Adrenal gland (tissue), 12 donors: ENCODE data around the gene RAP1GAP2. TPM values are rescaled to one million over a fixed set of nuclear protein-coding genes. Genes with fewer than 3 reads are reported as not detected.

ENCODE experiments used
- DNase-seq, 7 donors: peaks; one replicate each; pipeline ENCODE4 v3.0.0-alpha.2; 2019 to 2020
- H3K27ac ChIP-seq, 5 donors: fragments of 200-600 bp; sonication (generic) in 4 of 5; 1 replicate in 3 of 5; 2 replicates in 2 of 5; pipeline versions ENCODE4 v1.5.1 to v1.8.0; 2016 to 2020; ENCODE audit warnings: mild to moderate bottlenecking in 1 of 5
- H3K27me3 ChIP-seq: fragments of 200-600 bp; 2 replicates; pipeline ENCODE4 v1.8.0; 2021
- H3K36me3 ChIP-seq, 2 donors: fragments of 200-600 bp; replicated peaks in 1 of 2; 1 replicate in 1 of 2; 2 replicates in 1 of 2; pipeline versions ENCODE4 v1.5.1 to v1.8.0; 2018 to 2022
- H3K4me1 ChIP-seq, 2 donors: fragments of 200-600 bp; replicated peaks in 1 of 2; 1 replicate in 1 of 2; 2 replicates in 1 of 2; pipeline versions ENCODE4 v1.5.1 to v1.8.0; 2018 to 2021
- H3K4me3 ChIP-seq, 4 donors: fragments of 200-600 bp; sonication (generic) in 3 of 4; one replicate each; pipeline ENCODE4 v1.5.1; 2016 to 2018
- H3K9me3 ChIP-seq, 3 donors: fragments of 200-600 bp; sonication (generic) in 1 of 3; replicated peaks in 1 of 3; 1 replicate in 2 of 3; 2 replicates in 1 of 3; pipeline versions ENCODE4 v1.5.1 to v1.8.0; 2016 to 2021
- POLR2A ChIP-seq, 2 donors: fragments of 450-650 bp; IDR thresholded peaks; one replicate each; pipeline ENCODE4 v1.6.1; 2017; ENCODE audit warnings: antibody characterized with exemption in 2 of 2, mild to moderate bottlenecking in 2 of 2, moderate library complexity in 1 of 2
- WGBS, 4 donors: extraction: QIAGEN DNeasy Blood & Tissue Kit in 2 of 4; methylation state at CpG; one replicate each; pipeline versions ENCODE4 v1.1.5 to v1.1.7; 2013 to 2017; 5-methylcytosine and 5-hydroxymethylcytosine counted together
- intact Hi-C, 2 donors: fragments of 100-400 bp; cut with DNase I; formaldehyde crosslinking; loops; one replicate each; pipeline versions ENCODE4 v1.14.1 to v1.15.0; 2022 to 2023
- polyA plus RNA-seq, 3 donors: library from polyadenylated mRNA; stranded (reverse); fragments of 200-250 nt in 2 of 3; fragments of 350-450 nt in 1 of 3; fragmentation: Illumina TruSeq in 1 of 3; extraction: RNeasy Lipid Tissue Mini Kit (QIAGEN cat#74804) in 1 of 3; gene quantifications; one replicate each; pipeline ENCODE4 v1.2.3, GENCODE V29; 2013 to 2014
- total RNA-seq, 9 donors: library from RNA; depleted of rRNA in 4 of 9; stranded (reverse); fragments of >200 nt in 4 of 9; fragments of 120-200 nt in 1 of 9; fragmentation: NEBNext Ultra II Directional in 1 of 9; extraction: Animal tissue kit (Norgen Biotek cat#: 25700) in 1 of 9; gene quantifications; one replicate each; pipeline versions ENCODE4 v1.1.0 to v1.2.4, GENCODE V29; 2013 to 2023
- TF ChIP-seq, protein P1 (sequence below), 6 experiments: fragments of 450-650 bp in 4 of 6; fragments of 200-600 bp in 2 of 6; sonication (generic) in 1 of 6; IDR thresholded peaks; 1 replicate in 5 of 6; 2 replicates in 1 of 6; pipeline versions ENCODE4 v1.5.1 to v1.8.0; 2016 to 2021; ENCODE audit warnings: antibody characterized with exemption in 6 of 6, mild to moderate bottlenecking in 2 of 6, moderate library complexity in 1 of 6
- donor health status: healthy with polysubstance abuse.
- donor health status: Bipolar disorder and iron deficiency.
- donor health status: DM: yes; HTN: yes; CAD: no.
- donor health status: DM: no; HTN: no; CAD: no.
- donor health status: DM: no; HTN: no; CAD: no.
- donor health status: DM: yes; HTN: yes; CAD: no.

The RAP1GAP2 gene
- total and polyA plus RNA-seq, 12 donors = 4.2 to 20.4 (median 6.9) TPM

DNA sequence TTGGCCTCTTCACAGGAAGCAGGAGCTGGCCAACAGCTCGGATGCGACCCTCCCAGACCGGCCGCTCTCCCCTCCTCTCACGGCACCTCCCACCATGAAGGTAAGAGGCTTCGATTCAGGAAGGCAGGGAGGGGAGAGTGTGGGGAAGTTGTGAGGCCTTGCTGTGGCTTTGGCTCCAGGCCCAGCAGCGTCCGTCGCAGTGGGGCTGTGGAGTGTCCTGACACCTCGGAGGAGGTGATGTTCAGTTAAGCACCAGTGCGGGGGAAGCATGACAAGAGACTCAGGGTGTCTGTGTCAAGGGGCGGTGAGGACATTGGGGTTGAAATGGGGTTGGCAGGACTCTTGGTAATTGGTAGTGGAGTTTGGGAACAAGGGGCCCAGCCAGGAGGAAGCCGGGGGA lies 109.0 kb downstream of the RAP1GAP2 start:
- Histone ChIP-seq H3K36me3 (no peaks in the 10 kb centered on the region), H3K4me1 (no peaks in the 10 kb centered on the region), H3K4me3 (no peak overlapping the region), H3K9me3 (no peaks in the 10 kb centered on the region), H3K27ac (peak overlapping the region in 1 of 5 donors; percentile 10), H3K27me3 (no peaks in the 10 kb centered on the region)
- WGBS, 4 donors = 53 to 73% (median 65%) methylated on average over 13 of the region's 13 CpGs
- TF ChIP-seq, protein P1, sequence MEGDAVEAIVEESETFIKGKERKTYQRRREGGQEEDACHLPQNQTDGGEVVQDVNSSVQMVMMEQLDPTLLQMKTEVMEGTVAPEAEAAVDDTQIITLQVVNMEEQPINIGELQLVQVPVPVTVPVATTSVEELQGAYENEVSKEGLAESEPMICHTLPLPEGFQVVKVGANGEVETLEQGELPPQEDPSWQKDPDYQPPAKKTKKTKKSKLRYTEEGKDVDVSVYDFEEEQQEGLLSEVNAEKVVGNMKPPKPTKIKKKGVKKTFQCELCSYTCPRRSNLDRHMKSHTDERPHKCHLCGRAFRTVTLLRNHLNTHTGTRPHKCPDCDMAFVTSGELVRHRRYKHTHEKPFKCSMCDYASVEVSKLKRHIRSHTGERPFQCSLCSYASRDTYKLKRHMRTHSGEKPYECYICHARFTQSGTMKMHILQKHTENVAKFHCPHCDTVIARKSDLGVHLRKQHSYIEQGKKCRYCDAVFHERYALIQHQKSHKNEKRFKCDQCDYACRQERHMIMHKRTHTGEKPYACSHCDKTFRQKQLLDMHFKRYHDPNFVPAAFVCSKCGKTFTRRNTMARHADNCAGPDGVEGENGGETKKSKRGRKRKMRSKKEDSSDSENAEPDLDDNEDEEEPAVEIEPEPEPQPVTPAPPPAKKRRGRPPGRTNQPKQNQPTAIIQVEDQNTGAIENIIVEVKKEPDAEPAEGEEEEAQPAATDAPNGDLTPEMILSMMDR (IDR thresholded peaks at IDR 0.05) = no peak
- TF ChIP-seq POLR2A (IDR thresholded peaks at IDR 0.05) = no peak
- intact Hi-C loops = no loop called here
- DNase-seq = no peak

DNA sequence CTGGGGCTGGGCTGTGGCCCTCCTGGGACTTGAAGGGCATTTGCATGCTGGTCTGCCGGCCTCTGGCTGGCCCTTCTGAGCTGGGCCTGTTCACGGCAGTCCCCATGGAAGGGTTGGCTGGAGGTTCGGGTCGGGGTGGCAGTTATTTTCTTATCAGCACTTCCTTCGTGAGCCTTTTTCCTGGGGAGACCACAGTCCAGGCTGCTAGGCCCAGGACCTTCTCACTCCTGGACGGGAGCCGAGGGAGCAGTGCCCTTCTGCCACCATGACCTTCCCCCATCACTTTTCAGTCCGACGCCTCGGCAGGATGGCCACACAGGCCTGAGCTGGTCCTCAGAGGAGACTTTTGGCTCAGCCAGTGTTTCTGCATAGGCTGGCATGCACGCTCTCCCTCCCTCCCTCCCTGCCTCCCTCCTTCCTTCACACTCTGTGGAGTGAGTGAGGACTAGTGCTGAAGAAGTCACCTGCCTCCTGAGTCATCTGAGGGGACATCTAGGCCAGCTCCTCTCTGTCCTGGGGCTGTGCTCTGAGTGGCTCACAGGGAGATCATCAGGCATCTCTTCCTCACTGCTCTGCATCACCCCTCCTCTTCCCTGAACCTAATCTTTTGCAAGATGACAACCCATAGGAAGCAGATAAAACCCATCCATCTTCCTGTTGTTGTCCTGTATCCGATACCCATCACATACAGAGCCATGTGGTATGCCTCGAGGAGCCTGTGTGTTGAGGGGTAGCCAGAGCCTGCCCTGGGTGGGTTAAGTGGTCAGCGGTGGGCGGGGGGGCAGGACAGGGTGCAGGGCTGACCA lies 109.7 kb downstream of the RAP1GAP2 start:
- Histone ChIP-seq H3K4me1 (no peaks in the 10 kb centered on the region), H3K9me3 (no peaks in the 10 kb centered on the region), H3K4me3 (no peak overlapping the region), H3K27ac (peak overlapping the region in 1 of 5 donors; percentile 10), H3K27me3 (no peaks in the 10 kb centered on the region), H3K36me3 (no peaks in the 10 kb centered on the region)
- TF ChIP-seq, protein P1 (IDR thresholded peaks at IDR 0.05) = no peak
- no peak for TF ChIP-seq POLR2A (IDR thresholded peaks at IDR 0.05)
- DNase-seq = no peak
- 70 to 84% (median 77%) methylated on average over 11 to 15 of the region's 15 CpGs for WGBS, 4 donors
- intact Hi-C loops = no loop called here

DNA sequence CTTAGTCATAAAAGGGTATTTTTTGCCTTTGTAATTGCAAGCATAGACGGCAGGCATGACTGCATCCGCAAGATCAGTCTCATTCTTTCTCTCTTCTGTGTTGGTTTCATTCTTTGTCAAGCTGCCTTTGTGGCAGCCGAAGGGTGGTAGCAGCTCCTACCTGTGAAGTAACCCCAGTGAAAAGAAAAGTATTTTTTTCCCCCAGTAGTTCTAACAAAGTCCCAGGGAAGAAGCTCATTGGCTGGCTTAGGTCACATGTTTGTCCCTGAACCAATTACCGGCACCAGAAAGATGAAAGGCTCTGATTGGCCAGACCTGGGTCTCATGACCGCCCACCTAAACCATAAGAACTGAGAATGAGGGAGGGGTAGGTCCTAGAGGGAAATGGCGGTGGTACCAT lies 110.7 kb downstream of the RAP1GAP2 start:
- no peak overlapping the region for H3K4me3 ChIP-seq
- H3K27ac ChIP-seq = no peak overlapping the region
- H3K36me3 ChIP-seq = no peaks in the 10 kb centered on the region
- intact Hi-C loops = no loop called here
- H3K27me3 ChIP-seq = no peaks in the 10 kb centered on the region
- WGBS, 4 donors = 88 to 92% (median 90%) methylated on average over 5 to 6 of the region's 6 CpGs
- no peaks in the 10 kb centered on the region for H3K9me3 ChIP-seq
- no peak for DNase-seq
- no peaks in the 10 kb centered on the region for H3K4me1 ChIP-seq
- TF ChIP-seq POLR2A (IDR thresholded peaks at IDR 0.05) = no peak
- TF ChIP-seq, protein P1 (IDR thresholded peaks at IDR 0.05) = no peak

DNA sequence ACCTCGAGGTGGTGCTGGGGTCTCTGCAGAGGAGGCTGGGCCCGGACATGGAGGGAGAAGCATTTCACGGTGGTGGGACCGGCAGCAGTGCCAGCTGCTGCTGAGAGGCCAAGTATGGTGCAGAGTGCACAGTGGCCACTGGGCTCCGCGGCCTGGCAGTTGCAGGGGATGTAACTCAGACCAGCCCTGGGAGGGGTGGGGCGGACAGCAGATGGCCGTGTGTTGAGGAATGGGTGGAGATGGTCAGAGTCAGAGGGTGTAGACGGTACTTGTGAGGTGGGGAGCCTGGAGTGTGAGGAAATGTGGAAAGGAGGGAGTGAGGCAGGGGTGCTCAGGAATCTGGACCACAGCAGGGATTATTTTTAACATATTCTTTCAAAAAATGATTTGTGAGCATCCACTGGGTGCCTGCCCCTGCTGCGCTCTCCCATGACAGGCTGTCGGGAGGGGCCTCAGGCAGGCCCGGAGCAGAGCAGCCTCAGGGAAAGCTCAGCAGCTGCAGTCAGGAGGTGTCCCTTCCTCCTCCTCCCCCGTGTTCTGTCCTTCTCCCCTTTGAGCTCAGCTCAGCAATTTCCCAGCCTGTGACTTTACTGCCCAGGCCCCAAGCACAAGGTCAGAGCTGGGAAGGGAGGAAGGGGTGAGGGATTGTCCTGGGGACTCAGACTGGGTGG lies 113.1 kb downstream of the RAP1GAP2 start:
- intact Hi-C loops = no loop called here
- H3K4me1 ChIP-seq = no peaks in the 10 kb centered on the region
- H3K27me3 ChIP-seq = no peaks in the 10 kb centered on the region
- 71 to 83% (median 77%) methylated on average over 10 to 13 of the region's 13 CpGs for WGBS, 4 donors
- no peak for DNase-seq
- no peak overlapping the region for H3K4me3 ChIP-seq
- no peaks in the 10 kb centered on the region for H3K9me3 ChIP-seq
- TF ChIP-seq, protein P1 (IDR thresholded peaks at IDR 0.05) = no peak
- no peak for TF ChIP-seq POLR2A (IDR thresholded peaks at IDR 0.05)
- H3K36me3 ChIP-seq = no peaks in the 10 kb centered on the region
- no peak overlapping the region for H3K27ac ChIP-seq
